ENCODE measurements around the gene IL4I1.

GRCh38 chr19:49851456-49852259 lies 45.0 kb downstream of the IL4I1 start:
- TF ChIP-seq CTCF (conservative IDR thresholded peaks at IDR 0.05; ENCODE audit: low read depth, low read length) (no peak), EZH2 (IDR thresholded peaks at IDR 0.05; ENCODE audit: borderline replicate concordance, low read depth, low read length, poor library complexity, severe bottlenecking) (no peak)

All from A673 (cell line).